Measurements from ENCODE around the gene PASK.
A peak's percentile ranks its signal among the peaks of the same experiment; 100 is the strongest.

PASK gene

GRCh38 chr2:241074901-241075540 is 74.3 kb downstream of the PASK start:
- DNase-seq, result no peak

- DNase-seq, result no peak
These were observed 75.0 kb downstream of the PASK start for GRCh38 chr2:241074065-241074818.

- no peak for DNase-seq
These were observed 75.9 kb downstream of the PASK start for GRCh38 chr2:241073166-241074064.

- DNase-seq, result no peak
These were observed 76.6 kb downstream of the PASK start for GRCh38 chr2:241072553-241073165.

GRCh38 chr2:241072151-241072550 is 77.1 kb downstream of the PASK start:
- no peak for DNase-seq

GRCh38 chr2:241071677-241072111 is 77.6 kb downstream of the PASK start:
- no peak for DNase-seq

- DNase-seq, result no peak
These were observed 78.2 kb downstream of the PASK start for GRCh38 chr2:241070811-241071676.

GRCh38 chr2:241070361-241070760 is 78.9 kb downstream of the PASK start:
- DNase-seq, result no peak

GRCh38 chr2:241069821-241070281 is 79.4 kb downstream of the PASK start:
- DNase-seq, result no peak

- no peak for DNase-seq
These were observed 80.1 kb downstream of the PASK start for GRCh38 chr2:241068942-241069810.

GRCh38 chr2:241068136-241068941 is 80.9 kb downstream of the PASK start:
- no peak for DNase-seq

- no peak for DNase-seq
These were observed 81.7 kb downstream of the PASK start for GRCh38 chr2:241067501-241068135.

- no peak for DNase-seq
These were observed 82.4 kb downstream of the PASK start for GRCh38 chr2:241066893-241067341.

- no peak for DNase-seq
These were observed 82.9 kb downstream of the PASK start for GRCh38 chr2:241066171-241066892.

GRCh38 chr2:241065355-241065803 is 83.9 kb downstream of the PASK start:
- no peak for DNase-seq

- DNase-seq, result no peak
These were observed 84.4 kb downstream of the PASK start for GRCh38 chr2:241064802-241065354.

- peak; percentile 55 for DNase-seq
These were observed 85.1 kb downstream of the PASK start for GRCh38 chr2:241064008-241064801.

All from activated CD4-positive, alpha-beta T cell treated with anti-CD3 and anti-CD28 coated beads, Interleukin-2, Interleukin-6, amounts not matched to agents 100 ng/mL and 50 ng/mL, durations not matched to agents 16 hours and 8 hours (primary cell).